Measurements from ENCODE around the gene SCNN1A. TPM values are rescaled to one million over a fixed set of nuclear protein-coding genes. Genes with fewer than 3 reads are reported as not detected.

SCNN1A gene
- total RNA-seq, 4 donors from 2014 or later = 88.9 to 266 (median 111) TPM

- H3K27me3 ChIP-seq = no peaks in the 10 kb centered on the region
- H3K36me3 ChIP-seq = peaks cover 0 to 13% (median 0%) of the 10 kb centered on the region in 3 donors
- H3K4me1 ChIP-seq = peaks cover 5 to 27% (median 7%) of the 10 kb centered on the region in 3 donors
- H3K4me3 ChIP-seq = no peak overlapping the region
- 68 to 83% methylated on average over 6 of the region's 6 CpGs for WGBS, 2 donors
- intact Hi-C loops (cut with DNase I) = no loop called here
- DNase-seq = no peak
- H3K9me3 ChIP-seq = no peaks in the 10 kb centered on the region
- TF ChIP-seq POLR2A (IDR thresholded peaks at IDR 0.05) (no peak), CTCF (IDR thresholded peaks at IDR 0.05) (no peak)
- no peak overlapping the region for H3K27ac ChIP-seq
Observed at GRCh38 chr12:6418796-6419195, 43.4 kb upstream of the SCNN1A start.

- no peak for DNase-seq
- intact Hi-C loops (cut with DNase I) = no loop called here
- no peaks in the 10 kb centered on the region for H3K9me3 ChIP-seq
- H3K27me3 ChIP-seq = no peaks in the 10 kb centered on the region
- 72 to 81% methylated on average over 3 of the region's 3 CpGs for WGBS, 2 donors
- H3K4me3 ChIP-seq = no peak overlapping the region
- no peak overlapping the region for H3K27ac ChIP-seq
- TF ChIP-seq CTCF (IDR thresholded peaks at IDR 0.05) (no peak), POLR2A (IDR thresholded peaks at IDR 0.05) (no peak)
- peaks cover 0 to 13% (median 0%) of the 10 kb centered on the region in 3 donors for H3K36me3 ChIP-seq
- peaks cover 0 to 20% (median 5%) of the 10 kb centered on the region in 3 donors for H3K4me1 ChIP-seq
Observed at GRCh38 chr12:6416596-6416995, 41.2 kb upstream of the SCNN1A start.

- Histone ChIP-seq H3K27ac (no peak overlapping the region), H3K4me3 (no peak overlapping the region), H3K27me3 (no peaks in the 10 kb centered on the region), H3K36me3 (no peaks in the 10 kb centered on the region), H3K9me3 (no peaks in the 10 kb centered on the region), H3K4me1 (no peaks in the 10 kb centered on the region)
- DNase-seq = no peak
- TF ChIP-seq POLR2A (IDR thresholded peaks at IDR 0.05) (no peak), CTCF (IDR thresholded peaks at IDR 0.05) (no peak)
- WGBS, 2 donors = 93 to 94% methylated on average over 10 of the region's 10 CpGs
- intact Hi-C loops (cut with DNase I) = no loop called here
Observed at GRCh38 chr12:6407236-6407954, 32.0 kb upstream of the SCNN1A start.

GRCh38 chr12:6405963-6406362 lies 30.6 kb upstream of the SCNN1A start:
- no peak overlapping the region for H3K4me3 ChIP-seq
- no peaks in the 10 kb centered on the region for H3K27me3 ChIP-seq
- no peaks in the 10 kb centered on the region for H3K4me1 ChIP-seq
- WGBS, 2 donors = 68 to 71% methylated on average over 6 of the region's 6 CpGs
- no peak for DNase-seq
- TF ChIP-seq CTCF (IDR thresholded peaks at IDR 0.05) (no peak), POLR2A (IDR thresholded peaks at IDR 0.05) (no peak)
- intact Hi-C loops (cut with DNase I) = no loop called here
- no peaks in the 10 kb centered on the region for H3K9me3 ChIP-seq
- no peaks in the 10 kb centered on the region for H3K36me3 ChIP-seq
- no peak overlapping the region for H3K27ac ChIP-seq

- H3K4me3 ChIP-seq = no peak overlapping the region
- WGBS, 2 donors = 73 to 93% methylated on average over 4 to 5 of the region's 5 CpGs
- intact Hi-C loops (cut with DNase I) = no loop called here
- no peak for TF ChIP-seq POLR2A (IDR thresholded peaks at IDR 0.05)
- no peak for TF ChIP-seq CTCF (IDR thresholded peaks at IDR 0.05)
- DNase-seq = no peak
- H3K36me3 ChIP-seq = peaks cover 0 to 3% (median 0%) of the 10 kb centered on the region in 3 donors
- H3K27me3 ChIP-seq = no peaks in the 10 kb centered on the region
- no peak overlapping the region for H3K27ac ChIP-seq
- no peaks in the 10 kb centered on the region for H3K4me1 ChIP-seq
- H3K9me3 ChIP-seq = no peaks in the 10 kb centered on the region
Observed at GRCh38 chr12:6404390-6404789, 29.0 kb upstream of the SCNN1A start.
